Hepatocyte (in vitro differentiated cells): ENCODE data around the gene PI4KA. TPM values are rescaled to one million over a fixed set of nuclear protein-coding genes. Genes with fewer than 3 reads are reported as not detected.

ENCODE experiments used
- DNase-seq: peaks from one replicate; pipeline ENCODE4 v3.0.0-alpha.2; 2016; ENCODE audit warnings: low spot score
- H2AFZ ChIP-seq: fragments of 200-600 bp; sonication (generic); 2 replicates; pipeline ENCODE4 v1.6.0; 2016; ENCODE audit warnings: antibody characterized with exemption, mild to moderate bottlenecking
- H3K27ac ChIP-seq: fragments of 200-600 bp; sonication (generic); 2 replicates; pipeline ENCODE4 v1.5.1; 2016; ENCODE audit warnings: mild to moderate bottlenecking
- H3K27me3 ChIP-seq: fragments of 200-600 bp; sonication (generic); 2 replicates; pipeline ENCODE4 v1.6.1; 2016
- H3K36me3 ChIP-seq: fragments of 200-600 bp; sonication (generic); replicated peaks from 2 replicates; pipeline ENCODE4 v1.5.1; 2016; ENCODE audit warnings: low read depth; ENCODE audit not compliant: insufficient read depth
- H3K4me1 ChIP-seq: fragments of 200-600 bp; sonication (generic); 2 replicates; pipeline ENCODE4 v1.5.1; 2016; ENCODE audit warnings: mild to moderate bottlenecking, moderate library complexity; ENCODE audit not compliant: insufficient read depth
- H3K4me2 ChIP-seq: fragments of 200-600 bp; sonication (generic); 2 replicates; pipeline ENCODE4 v1.6.0; 2016
- H3K4me3 ChIP-seq: fragments of 200-600 bp; sonication (generic); 2 replicates; pipeline ENCODE4 v1.5.1; 2016; ENCODE audit warnings: mild to moderate bottlenecking
- H3K79me2 ChIP-seq: fragments of 200-600 bp; sonication (generic); 2 replicates; pipeline ENCODE4 v1.6.0; 2017; ENCODE audit warnings: mild to moderate bottlenecking
- H3K9me2 ChIP-seq: fragments of 200-600 bp; sonication (generic); replicated peaks from 2 replicates; pipeline ENCODE4 v1.6.0; 2017; ENCODE audit warnings: mild to moderate bottlenecking; ENCODE audit not compliant: insufficient read depth
- H3K9me3 ChIP-seq: fragments of 200-600 bp; sonication (generic); 2 replicates; pipeline ENCODE4 v1.5.1; 2016; ENCODE audit warnings: low read depth, mild to moderate bottlenecking
- H4K20me1 ChIP-seq: fragments of 200-600 bp; sonication (generic); 2 replicates; pipeline ENCODE4 v1.6.0; 2016; ENCODE audit warnings: mild to moderate bottlenecking; ENCODE audit not compliant: insufficient read depth, poor library complexity, severe bottlenecking
- CTCF ChIP-seq: fragments of 200-600 bp; sonication (generic); IDR thresholded peaks from 2 replicates; pipeline ENCODE4 v1.5.1; 2016; ENCODE audit warnings: antibody characterized with exemption, mild to moderate bottlenecking; ENCODE audit not compliant: poor library complexity
- EZH2 ChIP-seq: fragments of 200-600 bp; sonication (generic); IDR thresholded peaks from 2 replicates; pipeline ENCODE4 v1.6.1; 2016; ENCODE audit warnings: antibody characterized with exemption, mild to moderate bottlenecking, borderline replicate concordance
- EZH2phosphoT487 ChIP-seq: fragments of 200-600 bp; sonication (generic); IDR thresholded peaks from one replicate; pipeline ENCODE4 v1.6.1; 2018; ENCODE audit warnings: antibody characterized with exemption, mild to moderate bottlenecking, low read depth, moderate library complexity; ENCODE audit not compliant: unreplicated experiment, severe bottlenecking
- WGBS: methylation state at CpG from one replicate; pipeline ENCODE4 v1.1.6; 2016; ENCODE audit warnings: low lambda C conversion rate; ENCODE audit errors: missing lambda C conversion rate; 5-methylcytosine and 5-hydroxymethylcytosine counted together
- polyA plus RNA-seq: library from polyadenylated mRNA; unstranded; fragments of >200 nt; fragmentation: Nextera tagmentation; extraction: Ambion mirVana; gene quantifications from 2 replicates; pipeline ENCODE4 v1.2.1, GENCODE V29; 2016
- total RNA-seq: library from RNA; depleted of rRNA; stranded (reverse); fragments of >200 nt; gene quantifications from 2 replicates; pipeline ENCODE4 v1.2.3, GENCODE V29; 2014

PI4KA gene
- total and polyA plus RNA-seq, 2 experiments from 2014 or later = 59.1 to 75.7 TPM

GRCh38 chr22:20814221-20814808 is 44.3 kb downstream of the PI4KA start:
- no peak for TF ChIP-seq EZH2phosphoT487
- no peak for TF ChIP-seq EZH2
- TF ChIP-seq CTCF = no peak

GRCh38 chr22:20813056-20813455 is 45.6 kb downstream of the PI4KA start:
- H3K9me3 ChIP-seq = no peaks in the 10 kb centered on the region
- TF ChIP-seq CTCF (no peak), EZH2 (no peak), EZH2phosphoT487 (no peak)
- no peak overlapping the region for H3K4me3 ChIP-seq
- no peaks in the 10 kb centered on the region for H4K20me1 ChIP-seq
- no peak overlapping the region for H3K27ac ChIP-seq
- whole genome bisulfite sequencing = over 99% methylated on average over 4 of the region's 4 CpGs
- no peak for DNase-seq
- no peaks in the 10 kb centered on the region for H3K27me3 ChIP-seq
- H3K9me2 ChIP-seq = no peaks in the 10 kb centered on the region
- H3K4me1 ChIP-seq = no peaks in the 10 kb centered on the region
- H3K36me3 ChIP-seq = peaks cover 3% of the 10 kb centered on the region
- no peak overlapping the region for H2AFZ ChIP-seq
- H3K4me2 ChIP-seq = no peak overlapping the region
- H3K79me2 ChIP-seq = no peaks in the 10 kb centered on the region

More at GRCh38 chr22:20814221-20814808, 44.3 kb downstream of the PI4KA start:
- Histone ChIP-seq H3K9me3 (no peaks in the 10 kb centered on the region), H3K4me3 (no peak overlapping the region), H3K27ac (no peak overlapping the region), H2AFZ (no peak overlapping the region), H3K9me2 (no peaks in the 10 kb centered on the region), H3K36me3 (peaks cover 3% of the 10 kb centered on the region), H3K4me1 (no peaks in the 10 kb centered on the region), H4K20me1 (no peaks in the 10 kb centered on the region), H3K27me3 (no peaks in the 10 kb centered on the region), H3K79me2 (no peaks in the 10 kb centered on the region), H3K4me2 (no peak overlapping the region)
- WGBS = 98% methylated on average over 5 of the region's 5 CpGs
- no peak for DNase-seq

- Histone ChIP-seq H3K27ac (no peak overlapping the region), H3K79me2 (no peaks in the 10 kb centered on the region), H3K9me2 (no peaks in the 10 kb centered on the region), H3K27me3 (no peaks in the 10 kb centered on the region), H3K4me2 (no peak overlapping the region), H2AFZ (no peak overlapping the region), H3K4me3 (no peak overlapping the region), H3K9me3 (no peaks in the 10 kb centered on the region), H4K20me1 (no peaks in the 10 kb centered on the region), H3K36me3 (peaks cover 1% of the 10 kb centered on the region), H3K4me1 (no peaks in the 10 kb centered on the region)
- WGBS = 100% methylated on average over 5 of the region's 5 CpGs
- TF ChIP-seq EZH2phosphoT487 (no peak), CTCF (no peak), EZH2 (no peak)
- no peak for DNase-seq
These were observed 46.5 kb downstream of the PI4KA start for GRCh38 chr22:20811971-20812660.
